ENCODE data around the gene SCN4B.
A peak's percentile ranks its signal among the peaks of the same experiment; 100 is the strongest.

The SCN4B gene

DNA sequence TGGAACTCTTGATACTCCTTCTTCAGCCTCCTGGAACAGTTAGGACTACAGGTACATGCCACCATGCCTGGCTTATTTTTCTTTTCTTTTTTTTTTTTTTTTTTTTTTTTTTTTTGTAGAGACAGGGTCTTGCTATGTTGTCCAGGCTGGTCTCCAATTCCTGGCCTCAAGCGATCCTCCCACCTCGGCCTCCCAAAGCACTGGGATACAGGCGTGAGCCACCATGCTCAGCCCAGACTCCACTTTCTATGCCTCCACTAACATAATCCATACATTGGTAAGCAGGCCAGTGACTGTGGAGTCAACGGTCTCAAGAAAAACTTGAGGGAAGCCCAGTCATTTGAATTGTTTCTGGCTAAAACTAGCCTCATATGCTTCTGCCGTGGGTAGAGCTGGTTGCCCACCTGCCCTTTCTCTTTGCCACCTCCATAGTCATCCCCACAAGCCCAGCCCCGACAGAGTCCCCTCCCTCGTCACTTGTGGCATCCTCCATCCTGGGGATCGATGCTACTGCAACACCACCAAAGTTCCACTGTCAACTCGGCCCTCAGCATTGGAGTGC is 21.5 kb upstream of the SCN4B start:
- DNase-seq (ENCODE audit: low read depth in 2 of 2) = no peak

- no peak for DNase-seq (ENCODE audit: low read depth in 2 of 2)
Observed at GRCh38 chr11:118172356-118172755, 19.7 kb upstream of the SCN4B start.

- DNase-seq (ENCODE audit: low read depth in 2 of 2) = peak; percentile 48 to 70
Observed at GRCh38 chr11:118171269-118172062, 18.8 kb upstream of the SCN4B start.

DNA sequence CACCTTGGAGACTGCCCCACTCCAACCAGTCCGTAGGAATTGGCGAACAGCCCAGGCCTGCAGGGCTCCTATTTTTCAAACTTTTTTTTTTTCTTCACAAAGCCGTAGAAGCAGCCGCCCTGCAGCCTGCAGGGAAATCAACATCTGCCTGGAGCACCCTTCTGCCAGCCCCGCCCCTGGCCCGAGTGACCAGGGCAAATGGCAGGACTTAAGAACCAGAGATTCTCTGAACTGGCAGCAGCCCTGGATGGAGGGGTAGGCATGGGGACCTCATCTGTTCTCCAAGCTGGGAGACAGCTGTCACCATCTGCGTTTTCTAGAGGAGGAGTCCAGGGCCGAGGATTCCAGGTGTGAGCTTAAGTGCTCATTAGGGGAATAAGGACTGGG is 18.3 kb upstream of the SCN4B start:
- DNase-seq (ENCODE audit: low read depth in 2 of 2) = no peak

GRCh38 chr11:118170231-118170630 is 17.6 kb upstream of the SCN4B start:
- no peak for DNase-seq (ENCODE audit: low read depth in 2 of 2)

- no peak for DNase-seq (ENCODE audit: low read depth in 2 of 2)
Observed at GRCh38 chr11:118169300-118170140, 16.9 kb upstream of the SCN4B start.

DNA sequence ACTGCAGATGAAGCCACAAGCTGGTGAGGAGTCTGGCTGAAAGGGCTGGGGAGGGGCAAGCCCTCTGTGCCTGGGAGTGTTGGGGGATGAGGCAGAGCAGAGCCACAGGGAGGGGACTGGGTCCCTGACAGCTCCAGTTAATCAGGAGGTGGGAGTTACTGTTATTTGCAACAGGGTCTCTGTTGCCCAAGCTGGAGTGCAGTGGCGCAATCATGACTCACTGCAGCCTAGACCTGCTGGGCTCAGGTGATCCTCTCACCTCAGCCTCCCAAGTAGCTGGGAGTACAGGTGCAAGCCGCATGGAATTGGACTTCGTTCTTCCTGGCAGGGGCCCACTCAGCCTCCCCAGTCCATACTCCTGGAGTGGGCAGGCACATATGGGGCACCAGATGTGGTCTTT is 16.1 kb upstream of the SCN4B start:
- DNase-seq (ENCODE audit: low read depth in 2 of 2) = no peak

GRCh38 chr11:118168316-118168715 is 15.7 kb upstream of the SCN4B start:
- DNase-seq (ENCODE audit: low read depth in 2 of 2) = no peak

GRCh38 chr11:118167906-118168305 is 15.3 kb upstream of the SCN4B start:
- no peak for DNase-seq (ENCODE audit: low read depth in 2 of 2)

- no peak for DNase-seq (ENCODE audit: low read depth in 2 of 2)
Observed at GRCh38 chr11:118167253-118167652, 14.6 kb upstream of the SCN4B start.

GRCh38 chr11:118166641-118167040 is 14.0 kb upstream of the SCN4B start:
- no peak for DNase-seq (ENCODE audit: low read depth in 2 of 2)

DNA sequence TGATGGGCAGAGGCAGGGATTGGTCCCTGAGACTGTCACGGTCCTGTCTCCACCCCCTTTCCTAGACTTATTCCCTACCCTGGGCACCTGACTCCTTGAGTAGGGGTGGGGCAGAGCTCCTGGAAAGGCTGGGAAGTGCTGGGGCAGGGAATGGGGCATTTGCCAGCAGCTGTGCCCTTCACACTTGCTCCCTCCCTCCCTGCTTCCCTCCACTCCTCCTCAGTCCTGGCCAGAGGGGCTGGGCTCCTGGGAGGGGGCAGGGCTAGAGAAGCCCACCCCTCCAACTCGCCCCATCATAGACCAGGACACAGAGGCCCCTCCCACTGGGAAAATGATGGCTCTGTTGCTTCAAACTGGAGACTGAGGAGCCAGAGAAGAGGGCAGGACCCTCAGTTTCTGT is 12.3 kb upstream of the SCN4B start:
- no peak for DNase-seq (ENCODE audit: low read depth in 2 of 2)

GRCh38 chr11:118163494-118163893 is 10.9 kb upstream of the SCN4B start:
- no peak for DNase-seq (ENCODE audit: low read depth in 2 of 2)

DNA sequence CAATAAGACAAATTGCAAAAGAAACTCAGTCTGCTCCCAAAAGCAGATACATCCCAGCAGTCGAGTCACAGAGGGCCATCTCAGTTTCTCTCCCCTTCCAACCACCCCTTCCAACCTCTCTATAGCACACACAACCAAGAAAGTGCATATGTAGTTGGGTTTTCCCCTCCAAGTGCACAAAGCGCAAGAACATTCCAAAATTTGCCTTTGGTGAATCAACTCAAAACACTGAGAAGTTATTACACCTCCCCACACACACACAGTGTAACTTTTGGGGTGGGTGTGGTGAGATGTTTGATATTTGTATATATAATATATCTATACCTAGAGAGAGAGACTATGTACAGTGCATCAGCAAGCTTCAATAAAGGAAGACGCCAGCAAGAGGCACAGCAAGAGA is 10.2 kb upstream of the SCN4B start:
- no peak for DNase-seq (ENCODE audit: low read depth in 2 of 2)

GRCh38 chr11:118161786-118162185 is 9.2 kb upstream of the SCN4B start:
- DNase-seq (ENCODE audit: low read depth in 2 of 2) = no peak

DNA sequence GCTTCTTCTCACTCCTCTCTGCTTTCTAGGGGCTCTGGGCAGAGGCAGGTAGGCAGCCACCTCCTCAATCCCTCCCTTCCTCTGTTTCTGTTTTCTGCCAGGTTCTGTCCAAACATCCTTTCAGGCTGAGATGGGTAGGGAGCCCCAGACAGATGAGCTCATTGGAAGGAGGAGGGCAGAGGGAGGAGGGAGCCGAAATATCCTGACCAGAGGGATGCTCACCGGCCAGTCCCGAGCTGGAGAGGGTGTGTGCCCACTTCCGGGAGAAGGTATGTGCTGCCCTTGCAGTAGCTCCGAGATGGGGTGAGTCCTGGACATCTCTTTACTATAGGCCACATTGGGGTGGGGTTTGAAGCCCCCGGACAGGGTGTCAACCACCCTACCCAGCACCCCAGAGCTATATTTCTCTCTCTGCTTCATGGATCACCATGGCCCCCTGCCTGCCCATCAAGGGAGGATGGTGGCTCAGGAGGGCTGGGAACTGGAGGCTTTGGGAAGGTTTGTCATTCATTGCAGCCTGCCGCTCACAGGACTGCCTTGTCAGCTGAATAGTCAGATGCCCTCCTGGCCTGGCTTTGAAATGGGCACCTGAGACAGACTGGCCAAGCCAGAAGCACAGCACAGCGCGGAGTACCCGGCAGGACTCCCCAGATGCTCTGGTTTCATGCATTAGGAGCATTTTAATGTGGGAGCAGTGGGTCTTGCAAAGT is 4.7 kb upstream of the SCN4B start:
- DNase-seq (ENCODE audit: low read depth in 2 of 2) = no peak

- DNase-seq (ENCODE audit: low read depth in 2 of 2) = no peak
Observed at GRCh38 chr11:118156531-118157185, 4.0 kb upstream of the SCN4B start.

- no peak for DNase-seq (ENCODE audit: low read depth in 2 of 2)
Observed at GRCh38 chr11:118155776-118156530, 3.3 kb upstream of the SCN4B start.

DNA sequence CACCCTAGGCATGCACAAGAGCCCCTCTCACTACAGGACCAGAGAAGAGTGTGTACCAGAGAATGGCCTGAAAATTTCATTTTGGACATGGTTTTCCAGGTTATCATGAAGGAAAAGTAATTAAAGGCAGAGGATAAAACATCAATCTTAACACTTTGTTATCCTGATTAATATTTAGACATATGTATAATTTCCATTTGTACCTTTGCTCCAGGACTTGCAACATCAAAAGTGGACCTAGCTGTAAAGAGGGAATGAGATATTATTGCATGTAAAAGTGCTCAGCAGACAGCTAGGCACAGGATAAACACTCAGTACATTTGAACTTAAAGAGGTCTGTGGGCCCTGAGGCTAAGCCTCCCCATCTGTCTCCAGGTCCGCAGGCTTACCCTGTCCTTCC is 2.0 kb upstream of the SCN4B start:
- DNase-seq (ENCODE audit: low read depth in 2 of 2) = no peak

GRCh38 chr11:118153976-118154375 is 1.4 kb upstream of the SCN4B start:
- no peak for DNase-seq (ENCODE audit: low read depth in 2 of 2)

DNA sequence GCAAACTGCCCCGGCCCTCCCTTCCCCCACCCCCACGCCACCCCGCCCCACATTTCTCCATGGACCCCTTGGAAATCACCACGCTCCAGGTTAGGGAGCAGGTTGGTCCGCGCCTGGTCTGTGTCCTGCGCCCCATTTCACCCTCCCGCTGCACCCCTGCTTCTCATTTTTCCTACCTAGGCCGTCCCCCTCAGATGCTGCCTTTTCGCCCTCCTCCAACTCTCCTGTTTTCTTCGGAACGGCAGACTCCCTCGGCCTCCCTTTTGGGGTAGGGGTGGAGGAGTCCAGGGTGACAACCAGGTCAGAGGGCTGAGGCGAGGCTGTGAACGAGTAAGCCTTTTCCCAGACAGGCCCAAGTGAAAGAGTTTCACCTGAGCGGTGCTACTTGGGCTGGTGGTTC is 893 bp upstream of the SCN4B start:
- DNase-seq (ENCODE audit: low read depth in 2 of 2) = no peak
